HepG2 (cell line): ENCODE measurements around the gene SMIM21. TPM values are rescaled to one million over a fixed set of nuclear protein-coding genes. Genes with fewer than 3 reads are reported as not detected.
A peak's percentile ranks its signal among the peaks of the same experiment; 100 is the strongest.

Source experiments
- ATAC-seq: fragments of 200-7000 bp; cut with Tn5 transposase; 3 replicates; pipeline ENCODE4 v1.9.1; 2020; ENCODE audit warnings: mild to moderate bottlenecking, moderate library complexity
- BruUV-seq: library from RNA; stranded (reverse); fragments of 400-500 nt; replicated peaks from 2 replicates; lab custom pipeline; 2021; lab: Mats Ljungman, UMichigan
- CTCF ChIA-PET: fragments of 300-600 bp; formaldehyde crosslinking; extraction: SDS; loops from one replicate; lab custom pipeline; 2021; ENCODE audit warnings: low total read pairs, inconsistent platforms, low intra/inter-chr PET ratio; lab: Yijun Ruan, JAX
- POLR2A ChIA-PET: fragments of 350-600 bp; sonication (Branson Sonifier 250); formaldehyde crosslinking; loops from one replicate; lab custom pipeline; 2020; ENCODE audit warnings: antibody characterized with exemption, inconsistent platforms; lab: Yijun Ruan, JAX
- DNase-seq: peaks from one replicate; pipeline ENCODE4 v3.0.0-alpha.2; 2015; ENCODE audit warnings: low spot score
- FAIRE-seq: peaks from 3 replicates; lab custom pipeline; 2011; peaks lifted over from hg19 to GRCh38; lab: Jason Lieb, UNC
- H2AFZ ChIP-seq: one replicate; pipeline ENCODE4 v1.6.1; 2011; ENCODE audit warnings: low read length, inconsistent platforms
- H3K27ac ChIP-seq: fragments of 300-600 bp; 3 replicates; pipeline ENCODE4 v1.8.0; 2011; ENCODE audit warnings: mixed run types, mild to moderate bottlenecking, mixed read lengths, low read length, inconsistent platforms; ENCODE audit not compliant: insufficient read depth; ENCODE audit errors: extremely low read length
- H3K27me3 ChIP-seq, 2 experiments: fragments of 200-600 bp in 1 of 2; 2 replicates in 1 of 2; 3 replicates in 1 of 2; pipeline versions ENCODE4 v1.6.0 to v1.8.0; 2011; ENCODE audit warnings: low read length in 2 of 2, mild to moderate bottlenecking in 2 of 2, moderate library complexity in 2 of 2, inconsistent platforms in 1 of 2; ENCODE audit not compliant: insufficient read depth in 2 of 2, control insufficient read depth in 1 of 2
- H3K36me3 ChIP-seq, 2 experiments: fragments of 200-600 bp in 1 of 2; replicated peaks in 1 of 2; 2 replicates in 1 of 2; 3 replicates in 1 of 2; pipeline versions ENCODE4 v1.5.1 to v1.8.0; 2011; ENCODE audit warnings: low read length in 2 of 2, inconsistent platforms in 1 of 2; ENCODE audit not compliant: insufficient read depth in 2 of 2, control insufficient read depth in 1 of 2
- H3K4me1 ChIP-seq: 2 replicates; pipeline ENCODE4 v1.5.1; 2012; ENCODE audit warnings: low read length, inconsistent platforms; ENCODE audit not compliant: insufficient read depth
- H3K4me2 ChIP-seq: 2 replicates; pipeline ENCODE4 v1.6.0; 2011; ENCODE audit warnings: low read depth, low read length, inconsistent platforms
- H3K4me3 ChIP-seq, 3 experiments: fragments of 200-600 bp in 1 of 3; sonication (generic), shearing (Covaris generic) in 1 of 3; replicated peaks in 1 of 3; 2 replicates each; pipeline ENCODE4 v1.5.1; 2011 to 2016; ENCODE audit warnings: low read length in 3 of 3, inconsistent platforms in 2 of 3, low read depth in 2 of 3, mild to moderate bottlenecking in 2 of 3, control low read depth in 1 of 3, mixed read lengths in 1 of 3; ENCODE audit not compliant: insufficient read depth in 1 of 3
- H3K79me2 ChIP-seq: one replicate; pipeline ENCODE4 v1.6.1; 2011; ENCODE audit warnings: low read length, inconsistent platforms; ENCODE audit not compliant: insufficient read depth
- H3K9ac ChIP-seq: 2 replicates; pipeline ENCODE4 v1.6.0; 2011; ENCODE audit warnings: mild to moderate bottlenecking, low read depth, low read length, inconsistent platforms; ENCODE audit not compliant: insufficient read depth
- H3K9me3 ChIP-seq: 2 replicates; pipeline ENCODE4 v1.5.1; 2012; ENCODE audit warnings: mild to moderate bottlenecking, low read length
- H4K20me1 ChIP-seq: 2 replicates; pipeline ENCODE4 v1.6.0; 2011; ENCODE audit warnings: inconsistent platforms, mild to moderate bottlenecking, low read length, moderate library complexity; ENCODE audit not compliant: insufficient read depth
- AHDC1 ChIP-seq: sonication (generic); formaldehyde crosslinking; IDR thresholded peaks from 2 replicates; pipeline ENCODE4 v1.5.1; 2020; ENCODE audit warnings: mild to moderate bottlenecking, missing genetic modification reagents, borderline replicate concordance
- BCLAF1 ChIP-seq: fragments of 450-650 bp; IDR thresholded peaks from 2 replicates; pipeline ENCODE4 v1.6.1; 2017; ENCODE audit warnings: mild to moderate bottlenecking
- FOXK2 ChIP-seq: fragments of 450-650 bp; IDR thresholded peaks from 2 replicates; pipeline ENCODE4 v1.6.1; 2016
- KMT2A ChIP-seq: sonication (generic); formaldehyde crosslinking; IDR thresholded peaks from 2 replicates; pipeline ENCODE4 v1.4.0; 2020; ENCODE audit warnings: missing genetic modification reagents
- NFE2L2 ChIP-seq: fragments of 150-350 bp; IDR thresholded peaks from 2 replicates; pipeline ENCODE4 v1.6.1; 2014; ENCODE audit warnings: low read length
- PHF8 ChIP-seq: sonication (generic); formaldehyde crosslinking; IDR thresholded peaks from 2 replicates; pipeline ENCODE4 v1.5.0; 2020; ENCODE audit warnings: missing genetic modification reagents
- ZNF10 ChIP-seq: sonication (generic); formaldehyde crosslinking; IDR thresholded peaks from 2 replicates; pipeline ENCODE4 v1.4.0; 2020; ENCODE audit warnings: mild to moderate bottlenecking, low read depth, missing genetic modification reagents, borderline replicate concordance
- ZNF235 ChIP-seq: sonication (generic); formaldehyde crosslinking; IDR thresholded peaks from 2 replicates; pipeline ENCODE4 v1.8.1; 2023; ENCODE audit warnings: mild to moderate bottlenecking, missing genetic modification reagents, borderline replicate concordance
- WGBS: methylation state at CpG from one replicate; pipeline ENCODE4 v1.1.6; 2017; ENCODE audit warnings: low lambda C conversion rate; 5-methylcytosine and 5-hydroxymethylcytosine counted together
- in situ Hi-C: cut with HindIII; loops from 2 replicates; pipeline ENCODE4 v1.10.0; 2017; ENCODE audit warnings: low pct_unique_long_range_greater_than_20kb; ENCODE audit not compliant: extremely low pct_ligation_motif_present
- intact Hi-C: fragments of 100-400 bp; cut with micrococcal nuclease; formaldehyde crosslinking; loops from one replicate; pipeline ENCODE4 v1.10.0; 2022; ENCODE audit not compliant: unreplicated experiment
- polyA plus RNA-seq, 8 experiments: library from polyadenylated mRNA; depleted of rRNA in 3 of 8; stranded (reverse) in 7 of 8; unstranded in 1 of 8; fragments of >200 nt; fragmentation: Illumina TruSeq in 4 of 8; extraction: Trizol in 4 of 8; gene quantifications; 2 replicates each; pipeline versions ENCODE4 v1.2.1 to v1.2.3, GENCODE V29; 2011 to 2016; ENCODE audit warnings: low read depth in 4 of 8, missing spikeins in 1 of 8, mixed read lengths in 1 of 8; ENCODE audit not compliant: insufficient read depth in 1 of 8
- total RNA-seq, 5 experiments: library from RNA; depleted of rRNA; stranded (reverse); fragments of >200 nt; fragmentation: Illumina TruSeq; extraction: Trizol; gene quantifications; 2 replicates each; pipeline ENCODE4 v1.2.3, GENCODE V29; 2016; ENCODE audit warnings: low read depth in 1 of 5

Gene SMIM21
- total and polyA plus RNA-seq, 2 of the 13 experiments (the other 11 are each of a cell fraction or from before 2014, with no cell fraction given), result not detected

GRCh38 chr18:75475228-75475627, 47.7 kb upstream of the SMIM21 start:
- ATAC-seq (no peak), DNase-seq (no peak), FAIRE-seq (no peak)
- H3K4me1 ChIP-seq, result no peaks in the 10 kb centered on the region
- no peaks in the 10 kb centered on the region for H3K9me3 ChIP-seq
- POLR2A ChIA-PET, result no interaction called here
- no peak overlapping the region for H3K4me3 ChIP-seq
- no peak overlapping the region for H2AFZ ChIP-seq
- H4K20me1 ChIP-seq, result no peaks in the 10 kb centered on the region
- H3K4me2 ChIP-seq, result no peak overlapping the region
- H3K9ac ChIP-seq, result no peak overlapping the region
- intact Hi-C loops, result no loop called here
- peak; percentile 31; the same call in 1 of the 2 replicates for TF ChIP-seq NFE2L2
- TF ChIP-seq AHDC1 (CRISPR knock-in tag), result no peak
- no peak for TF ChIP-seq ZNF10 (CRISPR knock-in tag)
- TF ChIP-seq KMT2A (CRISPR knock-in tag), result no peak
- TF ChIP-seq ZNF235 (CRISPR knock-in tag), result no peak
- TF ChIP-seq PHF8, result no peak
- no peak for TF ChIP-seq FOXK2
- no peak for TF ChIP-seq BCLAF1
- no TSS peak for BruUV-seq
- H3K27me3 ChIP-seq, result no peaks in the 10 kb centered on the region; a peak in 1 of 5 replicates
- no peak overlapping the region for H3K27ac ChIP-seq
- in situ Hi-C loops, result loop anchor here (25.0 kb wide), 2 partner anchors 313 to 813 kb away; no protein-coding TSS in a partner anchor
- CTCF ChIA-PET, result no interaction called here
- H3K79me2 ChIP-seq, result no peaks in the 10 kb centered on the region
- WGBS, result 32% methylated on average over 2 of the region's 2 CpGs
- no peaks in the 10 kb centered on the region for H3K36me3 ChIP-seq
